Stomach (tissue), 4 donors: Measurements from ENCODE around the gene WDR93.

Experiments
- EP300 ChIP-seq: sonication (generic); formaldehyde crosslinking; IDR thresholded peaks from one replicate; pipeline ENCODE4 v1.6.1; 2017; ENCODE audit warnings: antibody characterized with exemption
- POLR2AphosphoS5 ChIP-seq, 3 donors: sonication (generic); formaldehyde crosslinking; IDR thresholded peaks; one replicate each; pipeline ENCODE4 v1.6.1; 2016; ENCODE audit warnings: antibody characterized with exemption in 3 of 3
- TF ChIP-seq, protein P1 (sequence below), 7 experiments: fragments of 450-650 bp in 4 of 7; fragments of 200-600 bp in 3 of 7; sonication (generic) in 3 of 7; IDR thresholded peaks; one replicate each; pipeline ENCODE4 v1.5.1; 2016 to 2019; ENCODE audit warnings: antibody characterized with exemption in 7 of 7, control low read depth in 2 of 7, mild to moderate bottlenecking in 1 of 7

DNA sequence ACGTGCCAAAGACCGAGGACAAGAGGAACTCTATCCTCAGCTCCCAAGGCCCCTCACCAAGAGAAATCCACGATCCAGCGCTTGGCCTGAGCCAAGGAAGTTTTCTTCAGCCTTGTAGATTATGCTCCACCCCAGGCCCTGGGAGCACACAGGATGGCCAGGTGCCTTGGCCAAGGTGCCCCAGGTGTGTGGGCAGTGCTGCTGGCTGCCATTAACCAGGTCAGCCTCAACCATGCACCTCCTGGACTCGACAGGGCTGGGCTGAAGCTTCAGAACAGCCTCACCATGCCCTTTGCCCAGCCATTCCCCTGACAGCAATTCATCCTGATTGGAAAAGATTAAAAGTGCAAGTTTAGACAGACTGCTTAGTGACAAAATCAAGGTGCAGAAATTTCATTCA lies 71.3 kb downstream of the WDR93 start:
- TF ChIP-seq, protein P1, sequence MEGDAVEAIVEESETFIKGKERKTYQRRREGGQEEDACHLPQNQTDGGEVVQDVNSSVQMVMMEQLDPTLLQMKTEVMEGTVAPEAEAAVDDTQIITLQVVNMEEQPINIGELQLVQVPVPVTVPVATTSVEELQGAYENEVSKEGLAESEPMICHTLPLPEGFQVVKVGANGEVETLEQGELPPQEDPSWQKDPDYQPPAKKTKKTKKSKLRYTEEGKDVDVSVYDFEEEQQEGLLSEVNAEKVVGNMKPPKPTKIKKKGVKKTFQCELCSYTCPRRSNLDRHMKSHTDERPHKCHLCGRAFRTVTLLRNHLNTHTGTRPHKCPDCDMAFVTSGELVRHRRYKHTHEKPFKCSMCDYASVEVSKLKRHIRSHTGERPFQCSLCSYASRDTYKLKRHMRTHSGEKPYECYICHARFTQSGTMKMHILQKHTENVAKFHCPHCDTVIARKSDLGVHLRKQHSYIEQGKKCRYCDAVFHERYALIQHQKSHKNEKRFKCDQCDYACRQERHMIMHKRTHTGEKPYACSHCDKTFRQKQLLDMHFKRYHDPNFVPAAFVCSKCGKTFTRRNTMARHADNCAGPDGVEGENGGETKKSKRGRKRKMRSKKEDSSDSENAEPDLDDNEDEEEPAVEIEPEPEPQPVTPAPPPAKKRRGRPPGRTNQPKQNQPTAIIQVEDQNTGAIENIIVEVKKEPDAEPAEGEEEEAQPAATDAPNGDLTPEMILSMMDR (IDR thresholded peaks at IDR 0.05): no peak
- no peak for TF ChIP-seq POLR2AphosphoS5 (IDR thresholded peaks at IDR 0.05)
- TF ChIP-seq EP300: no peak
